ENCODE data around the gene SLC25A3.
A peak's percentile ranks its signal among the peaks of the same experiment; 100 is the strongest.
"Not testable (repeated sequence)": the region's sequence is repeated elsewhere in the genome, so short reads cannot be mapped to it uniquely, and the experiment has no call there.

SLC25A3 gene

DNA sequence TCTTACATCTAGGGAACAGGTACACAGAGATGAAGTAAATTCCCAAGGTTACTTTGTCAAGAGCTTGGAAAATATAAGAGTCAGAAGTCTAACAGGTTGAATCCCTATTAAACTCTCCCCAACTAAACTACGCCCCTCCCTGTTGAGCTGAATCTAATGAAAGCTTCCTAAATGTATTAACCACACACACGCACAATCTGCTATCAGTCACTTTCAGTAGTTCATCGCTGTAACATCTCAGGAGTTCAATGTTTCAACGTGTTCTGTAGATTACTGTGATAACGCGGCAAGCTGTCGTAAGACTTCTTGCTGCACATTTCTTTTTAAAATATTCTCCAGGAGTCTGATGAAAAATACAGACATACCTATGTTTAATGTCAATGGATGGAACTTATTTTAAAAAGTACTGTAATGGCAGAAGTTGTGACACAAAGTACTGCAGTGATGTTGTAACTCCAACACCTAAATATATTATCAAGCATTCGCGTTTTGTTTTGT, 612 bp upstream of the SLC25A3 start:
- TF ChIP-seq, protein P1, sequence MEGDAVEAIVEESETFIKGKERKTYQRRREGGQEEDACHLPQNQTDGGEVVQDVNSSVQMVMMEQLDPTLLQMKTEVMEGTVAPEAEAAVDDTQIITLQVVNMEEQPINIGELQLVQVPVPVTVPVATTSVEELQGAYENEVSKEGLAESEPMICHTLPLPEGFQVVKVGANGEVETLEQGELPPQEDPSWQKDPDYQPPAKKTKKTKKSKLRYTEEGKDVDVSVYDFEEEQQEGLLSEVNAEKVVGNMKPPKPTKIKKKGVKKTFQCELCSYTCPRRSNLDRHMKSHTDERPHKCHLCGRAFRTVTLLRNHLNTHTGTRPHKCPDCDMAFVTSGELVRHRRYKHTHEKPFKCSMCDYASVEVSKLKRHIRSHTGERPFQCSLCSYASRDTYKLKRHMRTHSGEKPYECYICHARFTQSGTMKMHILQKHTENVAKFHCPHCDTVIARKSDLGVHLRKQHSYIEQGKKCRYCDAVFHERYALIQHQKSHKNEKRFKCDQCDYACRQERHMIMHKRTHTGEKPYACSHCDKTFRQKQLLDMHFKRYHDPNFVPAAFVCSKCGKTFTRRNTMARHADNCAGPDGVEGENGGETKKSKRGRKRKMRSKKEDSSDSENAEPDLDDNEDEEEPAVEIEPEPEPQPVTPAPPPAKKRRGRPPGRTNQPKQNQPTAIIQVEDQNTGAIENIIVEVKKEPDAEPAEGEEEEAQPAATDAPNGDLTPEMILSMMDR (IDR thresholded peaks at IDR 0.05; ENCODE audit: borderline replicate concordance, insufficient read depth, low read depth, low read length) = no peak
- H3K4me3 ChIP-seq (ENCODE audit: low read depth, low read length) = peak overlapping the region; percentile 40

DNA sequence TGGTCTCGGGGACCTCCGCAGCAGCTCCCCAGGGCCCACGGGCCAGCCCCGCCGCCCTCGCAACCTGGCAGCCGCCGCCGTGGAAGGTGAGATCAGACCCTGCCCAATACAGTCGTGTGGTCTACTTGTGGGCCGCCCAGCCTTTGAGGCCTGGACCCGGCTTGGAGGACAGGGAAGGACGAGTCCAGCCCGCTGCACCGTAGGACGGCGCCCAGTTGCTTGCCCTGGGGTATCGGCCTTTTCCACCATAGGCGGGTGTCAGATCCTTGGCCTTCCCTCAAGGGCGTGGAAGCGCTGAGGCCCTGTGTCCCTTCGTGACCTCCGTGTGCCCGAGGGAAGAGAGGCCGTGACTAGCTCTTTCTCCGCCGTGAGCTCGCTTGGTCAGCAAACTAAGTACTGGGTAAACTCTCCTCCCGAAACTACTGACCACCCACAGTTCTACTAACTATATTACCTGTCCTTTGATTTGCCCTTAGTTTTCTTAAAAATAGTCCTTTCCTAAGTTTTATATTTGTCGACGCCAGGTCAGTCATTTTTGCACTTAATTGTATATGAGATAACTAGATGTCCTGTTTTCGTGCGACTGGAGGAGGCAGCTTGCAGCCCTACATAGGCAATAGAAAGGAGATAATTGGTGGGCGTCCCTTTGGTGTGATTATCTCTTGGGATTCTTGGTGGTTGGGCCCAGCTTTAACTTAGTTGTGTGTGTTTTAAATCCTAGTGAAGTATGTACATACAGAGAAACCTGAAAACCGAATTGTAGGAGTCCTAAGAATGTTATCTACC, 757 bp downstream of the SLC25A3 start:
- TF ChIP-seq, protein P1 (IDR thresholded peaks at IDR 0.05; ENCODE audit: borderline replicate concordance, insufficient read depth, low read depth, low read length) = no peak
- peak overlapping the region; percentile 100 for H3K4me3 ChIP-seq (ENCODE audit: low read depth, low read length)

DNA sequence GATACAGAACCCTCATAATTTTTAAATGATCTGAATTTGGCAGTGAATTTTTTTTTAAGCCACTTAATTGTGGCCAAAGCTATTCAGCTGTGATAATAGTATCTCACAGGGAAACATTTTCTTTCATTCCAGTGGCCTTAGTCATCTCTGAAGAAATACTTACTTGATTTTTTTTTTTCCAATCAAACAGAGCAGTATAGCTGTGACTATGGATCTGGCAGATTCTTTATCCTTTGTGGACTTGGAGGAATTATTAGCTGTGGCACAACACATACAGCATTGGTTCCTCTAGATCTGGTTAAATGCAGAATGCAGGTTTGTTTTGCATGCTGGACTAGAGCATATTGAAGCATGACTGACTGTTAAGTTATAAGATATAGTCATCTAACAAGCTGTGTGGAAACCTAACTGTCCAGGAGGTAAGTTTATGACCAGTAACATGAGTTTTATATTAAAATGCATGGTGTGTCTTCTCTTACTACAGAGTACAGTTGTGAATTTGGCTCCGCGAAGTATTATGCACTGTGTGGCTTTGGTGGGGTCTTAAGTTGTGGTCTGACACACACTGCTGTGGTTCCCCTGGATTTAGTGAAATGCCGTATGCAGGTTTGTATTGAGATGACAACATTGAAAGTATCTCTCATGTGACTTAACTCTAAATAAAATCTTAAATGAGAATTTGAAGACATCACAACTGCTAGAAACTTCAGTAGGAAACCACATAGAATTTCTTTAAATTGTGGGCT, 1.9 kb downstream of the SLC25A3 start:
- peak overlapping the region; percentile 50 for H3K4me3 ChIP-seq (ENCODE audit: low read depth, low read length)
- TF ChIP-seq, protein P1 (IDR thresholded peaks at IDR 0.05; ENCODE audit: borderline replicate concordance, insufficient read depth, low read depth, low read length) = no peak

DNA sequence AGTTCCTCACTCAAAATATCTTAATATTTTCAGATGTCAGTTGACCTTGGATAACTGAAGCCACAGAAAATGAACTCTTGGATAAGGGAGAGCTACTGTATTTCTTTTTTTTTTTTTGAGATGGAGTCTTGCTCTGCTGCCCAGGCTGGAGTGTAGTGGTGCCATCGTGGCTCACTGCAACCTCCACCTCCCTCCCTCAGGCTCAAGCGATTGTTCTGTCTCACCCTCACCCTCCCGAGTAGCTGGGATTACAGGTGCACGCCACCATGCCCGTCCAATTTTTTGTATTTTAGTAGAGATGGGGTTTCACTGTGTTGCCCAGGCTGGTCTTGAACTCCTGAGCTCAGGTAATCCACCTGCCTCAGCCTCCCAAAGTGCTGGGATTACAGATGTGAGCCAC, 3.8 kb downstream of the SLC25A3 start:
- not testable (repeated sequence) for H3K4me3 ChIP-seq (ENCODE audit: low read depth, low read length)

DNA sequence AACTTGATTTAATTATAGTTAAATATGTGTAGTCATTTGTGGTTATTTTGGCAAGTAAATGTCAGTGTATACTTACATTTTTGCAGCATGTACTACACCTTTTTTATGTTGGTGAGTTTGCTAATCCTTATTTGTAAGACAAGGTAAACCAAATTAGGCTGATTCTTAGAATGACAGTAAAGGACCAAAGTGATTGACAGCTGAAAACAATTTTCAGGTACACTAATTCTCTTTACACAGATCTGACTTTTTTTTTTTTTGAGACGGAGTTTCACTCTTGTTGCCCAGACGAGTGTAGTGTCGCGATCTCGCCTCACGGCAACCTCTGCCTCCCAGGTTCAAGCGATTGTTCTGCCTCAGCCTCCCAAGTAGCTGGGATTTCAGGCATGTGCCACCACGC, 8.4 kb downstream of the SLC25A3 start:
- TF ChIP-seq, protein P1 (IDR thresholded peaks at IDR 0.05; ENCODE audit: borderline replicate concordance, insufficient read depth, low read depth, low read length) = no peak
- no peak overlapping the region for H3K4me3 ChIP-seq (ENCODE audit: low read depth, low read length)

DNA sequence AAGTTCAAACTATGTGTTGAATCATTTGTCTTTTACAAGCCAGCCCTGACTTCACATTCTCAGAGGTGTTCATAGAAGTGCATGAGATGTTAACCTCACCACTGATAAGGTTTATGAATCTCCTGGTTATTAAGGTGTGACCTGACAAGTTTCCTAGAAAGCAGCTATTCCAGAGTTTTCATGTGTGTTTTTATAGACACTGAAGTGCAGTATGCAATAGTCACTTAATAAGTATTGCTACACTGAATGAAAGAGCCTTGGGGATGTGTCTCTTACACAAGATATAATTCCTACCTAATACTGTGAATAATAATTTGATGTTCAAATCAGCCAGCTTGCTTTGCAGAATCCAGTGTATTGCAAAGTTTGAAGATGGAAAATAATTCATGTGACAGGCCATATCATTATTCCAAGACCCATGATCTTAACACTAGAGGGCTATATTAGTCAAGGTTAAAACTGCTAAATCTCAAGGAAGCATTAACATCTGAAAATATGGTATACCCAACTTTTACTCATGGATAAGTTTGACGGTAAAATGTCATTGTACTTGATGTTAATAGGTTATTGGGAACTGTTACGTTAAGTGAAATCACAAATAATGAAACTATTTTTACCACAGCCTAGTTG, 13.0 kb downstream of the SLC25A3 start:
- TF ChIP-seq, protein P1 (IDR thresholded peaks at IDR 0.05; ENCODE audit: borderline replicate concordance, insufficient read depth, low read depth, low read length) = no peak
- H3K4me3 ChIP-seq (ENCODE audit: low read depth, low read length) = no peak overlapping the region

DNA sequence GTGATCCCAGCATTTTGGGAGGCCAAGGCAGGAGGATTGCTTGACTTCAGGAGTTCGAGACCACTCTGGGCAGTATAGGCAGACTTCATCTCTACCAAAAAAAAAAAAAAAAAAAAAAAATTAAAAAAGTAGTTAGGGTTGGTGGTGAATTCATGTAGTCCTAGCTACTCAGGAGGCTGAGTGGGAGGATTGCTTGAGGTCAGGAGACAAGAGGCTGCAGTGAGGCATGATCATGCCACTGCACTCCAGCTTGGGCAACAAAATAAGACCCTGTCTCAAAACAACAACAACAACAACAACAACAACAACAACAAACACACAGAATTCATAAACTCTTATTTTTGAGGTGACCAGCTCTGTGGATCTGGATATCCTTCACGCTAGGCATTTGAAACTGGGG, 17.1 kb downstream of the SLC25A3 start:
- TF ChIP-seq, protein P1 (IDR thresholded peaks at IDR 0.05; ENCODE audit: borderline replicate concordance, insufficient read depth, low read depth, low read length) = no peak
- no peak overlapping the region for H3K4me3 ChIP-seq (ENCODE audit: low read depth, low read length)

All from GM12875 (cell line).